HepG2 (cell line): ENCODE measurements around the gene CSTB. TPM values are rescaled to one million over a fixed set of nuclear protein-coding genes. Genes with fewer than 3 reads are reported as not detected.

Source experiments
- ARID2 ChIP-seq: sonication (generic); formaldehyde crosslinking; IDR thresholded peaks from 2 replicates; pipeline ENCODE4 v1.8.1; 2022; ENCODE audit warnings: mild to moderate bottlenecking, missing genetic modification reagents, borderline replicate concordance
- ATAD3A ChIP-seq: sonication (generic); formaldehyde crosslinking; IDR thresholded peaks from 2 replicates; pipeline ENCODE4 v1.4.0; 2020; ENCODE audit warnings: missing genetic modification reagents
- BRCA1 ChIP-seq: sonication (generic); formaldehyde crosslinking; IDR thresholded peaks from 2 replicates; pipeline ENCODE4 v1.4.0; 2020; ENCODE audit warnings: missing genetic modification reagents
- ELF3 ChIP-seq: IDR thresholded peaks from 2 replicates; pipeline ENCODE4 v1.6.1; 2016; ENCODE audit warnings: missing genetic modification reagents, missing compliant biosample characterization
- HDAC2 ChIP-seq: sonication (generic); formaldehyde crosslinking; IDR thresholded peaks from 2 replicates; pipeline ENCODE4 v1.4.0; 2020; ENCODE audit warnings: missing genetic modification reagents
- JUND ChIP-seq: sonication (generic); formaldehyde crosslinking; IDR thresholded peaks from 2 replicates; pipeline ENCODE4 v1.8.0; 2022; ENCODE audit warnings: mild to moderate bottlenecking, missing genetic modification reagents
- KAT7 ChIP-seq: IDR thresholded peaks from 2 replicates; pipeline ENCODE4 v1.6.1; 2018; ENCODE audit warnings: borderline replicate concordance, missing compliant biosample characterization
- KLF15 ChIP-seq: sonication (generic); formaldehyde crosslinking; IDR thresholded peaks from 2 replicates; pipeline ENCODE4 v1.8.1; 2023; ENCODE audit warnings: borderline replicate concordance, mild to moderate bottlenecking, inconsistent platforms, missing genetic modification reagents, mixed read lengths
- NCOA2 ChIP-seq: sonication (generic); formaldehyde crosslinking; IDR thresholded peaks from 2 replicates; pipeline ENCODE4 v1.8.0; 2022; ENCODE audit warnings: inconsistent platforms
- NRL ChIP-seq: sonication (generic); formaldehyde crosslinking; IDR thresholded peaks from 2 replicates; pipeline ENCODE4 v1.5.0; 2020; ENCODE audit warnings: missing genetic modification reagents, mild to moderate bottlenecking, moderate library complexity, borderline replicate concordance
- PAX8 ChIP-seq: sonication (generic); formaldehyde crosslinking; IDR thresholded peaks from 2 replicates; pipeline ENCODE4 v1.8.0; 2022; ENCODE audit warnings: mild to moderate bottlenecking, missing genetic modification reagents, borderline replicate concordance
- REL ChIP-seq: sonication (generic); formaldehyde crosslinking; conservative IDR thresholded peaks from 2 replicates; pipeline ENCODE4 v1.8.0; 2022; ENCODE audit warnings: mild to moderate bottlenecking, missing genetic modification reagents, moderate library complexity
- SIN3A ChIP-seq: IDR thresholded peaks from 2 replicates; pipeline ENCODE4 v1.6.1; 2011; ENCODE audit warnings: low read depth, mild to moderate bottlenecking, control low read depth, low read length, borderline replicate concordance
- TRIM24 ChIP-seq: sonication (generic); formaldehyde crosslinking; IDR thresholded peaks from 2 replicates; pipeline ENCODE4 v1.8.0; 2022; ENCODE audit warnings: mild to moderate bottlenecking, missing genetic modification reagents
- ZBTB1 ChIP-seq: sonication (generic); formaldehyde crosslinking; IDR thresholded peaks from 2 replicates; pipeline ENCODE4 v1.4.0; 2020; ENCODE audit warnings: missing genetic modification reagents, borderline replicate concordance
- ZBTB8A ChIP-seq: sonication (generic); formaldehyde crosslinking; IDR thresholded peaks from 2 replicates; pipeline ENCODE4 v1.4.0; 2020; ENCODE audit warnings: mild to moderate bottlenecking, low read depth, missing genetic modification reagents, borderline replicate concordance
- ZFP1 ChIP-seq: IDR thresholded peaks from 2 replicates; pipeline ENCODE4 v1.6.1; 2016
- ZFY ChIP-seq: sonication (generic); formaldehyde crosslinking; IDR thresholded peaks from 2 replicates; pipeline ENCODE4 v1.4.0; 2020; ENCODE audit warnings: missing genetic modification reagents
- ZNF20 ChIP-seq: sonication (generic); formaldehyde crosslinking; IDR thresholded peaks from 2 replicates; pipeline ENCODE4 v1.4.0; 2020; ENCODE audit warnings: mild to moderate bottlenecking, moderate library complexity, missing genetic modification reagents
- ZNF3 ChIP-seq: IDR thresholded peaks from 2 replicates; pipeline ENCODE4 v1.7.0; 2017; ENCODE audit warnings: inconsistent platforms
- ZNF547 ChIP-seq: sonication (generic); formaldehyde crosslinking; IDR thresholded peaks from 2 replicates; pipeline ENCODE4 v1.5.1; 2020; ENCODE audit warnings: mild to moderate bottlenecking, missing genetic modification reagents
- ZNF549 ChIP-seq: sonication (generic); formaldehyde crosslinking; IDR thresholded peaks from 2 replicates; pipeline ENCODE4 v1.5.0; 2020; ENCODE audit warnings: missing genetic modification reagents
- polyA plus RNA-seq, 8 experiments: library from polyadenylated mRNA; depleted of rRNA in 3 of 8; stranded (reverse) in 7 of 8; unstranded in 1 of 8; fragments of >200 nt; fragmentation: Illumina TruSeq in 4 of 8; extraction: Trizol in 4 of 8; gene quantifications; 2 replicates each; pipeline versions ENCODE4 v1.2.1 to v1.2.3, GENCODE V29; 2011 to 2016; ENCODE audit warnings: low read depth in 4 of 8, missing spikeins in 1 of 8, mixed read lengths in 1 of 8; ENCODE audit not compliant: insufficient read depth in 1 of 8
- total RNA-seq, 5 experiments: library from RNA; depleted of rRNA; stranded (reverse); fragments of >200 nt; fragmentation: Illumina TruSeq; extraction: Trizol; gene quantifications; 2 replicates each; pipeline ENCODE4 v1.2.3, GENCODE V29; 2016; ENCODE audit warnings: low read depth in 1 of 5
- TF ChIP-seq, protein P1 (sequence below): sonication (generic); formaldehyde crosslinking; IDR thresholded peaks from 2 replicates; pipeline ENCODE4 v1.4.0; 2020; ENCODE audit warnings: mild to moderate bottlenecking, missing genetic modification reagents
- TF ChIP-seq, protein P2 (sequence below): sonication (generic); formaldehyde crosslinking; IDR thresholded peaks from 2 replicates; pipeline ENCODE4 v1.4.0; 2020; ENCODE audit warnings: missing genetic modification reagents
- TF ChIP-seq, protein P3 (sequence below): sonication (generic); formaldehyde crosslinking; IDR thresholded peaks from 2 replicates; pipeline ENCODE4 v1.4.0; 2020; ENCODE audit warnings: missing genetic modification reagents
- TF ChIP-seq, protein P4 (sequence below): sonication (generic); formaldehyde crosslinking; IDR thresholded peaks from 2 replicates; pipeline ENCODE4 v1.5.0; 2020; ENCODE audit warnings: missing genetic modification reagents

Gene CSTB
- total and polyA plus RNA-seq, 2 of the 13 experiments (the other 11 are each of a cell fraction or from before 2014, with no cell fraction given) = 11.7 to 94.1 TPM

DNA sequence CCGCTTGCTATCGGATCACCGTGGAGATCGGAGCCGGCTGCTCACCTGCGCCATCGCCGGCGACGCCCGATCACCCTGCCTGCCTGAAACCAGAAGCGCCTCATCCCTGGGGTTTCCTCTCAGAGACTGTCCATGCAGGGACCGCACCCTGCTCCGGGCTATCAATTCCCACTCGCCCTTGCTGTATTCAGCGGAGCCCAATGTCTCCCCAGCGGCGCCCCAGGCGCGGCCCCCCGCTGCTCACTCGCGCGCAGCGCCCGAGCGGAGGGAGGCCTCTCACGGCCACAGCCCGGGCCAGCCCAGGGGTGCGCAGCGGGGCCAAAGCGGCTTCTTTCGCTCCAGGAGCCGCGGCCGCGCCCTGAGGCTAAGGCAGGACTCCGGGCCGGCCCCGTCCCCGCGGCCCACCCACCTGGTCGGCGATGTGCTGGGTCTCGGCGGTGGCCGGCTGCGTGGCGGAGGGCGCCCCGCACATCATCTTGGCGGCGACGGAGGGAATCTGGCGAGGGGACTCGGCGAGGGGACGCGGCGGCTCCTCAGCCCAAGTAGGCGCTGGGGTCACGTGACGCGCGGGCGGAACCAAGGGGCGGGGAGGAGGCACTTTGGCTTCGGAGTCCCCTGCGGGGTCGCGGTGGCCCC, at the start of gene CSTB (continued):
- TF ChIP-seq ZNF549 (CRISPR knock-in tag) = no peak
- TF ChIP-seq, protein P1, sequence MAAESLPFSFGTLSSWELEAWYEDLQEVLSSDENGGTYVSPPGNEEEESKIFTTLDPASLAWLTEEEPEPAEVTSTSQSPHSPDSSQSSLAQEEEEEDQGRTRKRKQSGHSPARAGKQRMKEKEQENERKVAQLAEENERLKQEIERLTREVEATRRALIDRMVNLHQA (CRISPR knock-in tag) = no peak
- 0 out of 2 replicates have a peak, but pooled peaks have one; percentile 64 for TF ChIP-seq KLF15 (CRISPR knock-in tag)
- TF ChIP-seq, protein P2, sequence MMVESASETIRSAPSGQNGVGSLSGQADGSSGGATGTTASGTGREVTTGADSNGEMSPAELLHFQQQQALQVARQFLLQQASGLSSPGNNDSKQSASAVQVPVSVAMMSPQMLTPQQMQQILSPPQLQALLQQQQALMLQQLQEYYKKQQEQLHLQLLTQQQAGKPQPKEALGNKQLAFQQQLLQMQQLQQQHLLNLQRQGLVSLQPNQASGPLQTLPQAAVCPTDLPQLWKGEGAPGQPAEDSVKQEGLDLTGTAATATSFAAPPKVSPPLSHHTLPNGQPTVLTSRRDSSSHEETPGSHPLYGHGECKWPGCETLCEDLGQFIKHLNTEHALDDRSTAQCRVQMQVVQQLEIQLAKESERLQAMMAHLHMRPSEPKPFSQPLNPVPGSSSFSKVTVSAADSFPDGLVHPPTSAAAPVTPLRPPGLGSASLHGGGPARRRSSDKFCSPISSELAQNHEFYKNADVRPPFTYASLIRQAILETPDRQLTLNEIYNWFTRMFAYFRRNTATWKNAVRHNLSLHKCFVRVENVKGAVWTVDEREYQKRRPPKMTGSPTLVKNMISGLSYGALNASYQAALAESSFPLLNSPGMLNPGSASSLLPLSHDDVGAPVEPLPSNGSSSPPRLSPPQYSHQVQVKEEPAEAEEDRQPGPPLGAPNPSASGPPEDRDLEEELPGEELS (CRISPR knock-in tag) = no peak
- peak; percentile 88 for TF ChIP-seq ZFY (CRISPR knock-in tag)
- TF ChIP-seq SIN3A = no peak
- TF ChIP-seq KAT7 = peak; percentile 90
- no peak for TF ChIP-seq TRIM24 (CRISPR knock-in tag)
- no peak for TF ChIP-seq ARID2 (CRISPR knock-in tag)
- no peak for TF ChIP-seq NCOA2 (CRISPR knock-in tag)
- no peak for TF ChIP-seq ZBTB1 (CRISPR knock-in tag)
- no peak for TF ChIP-seq ATAD3A (CRISPR knock-in tag)
- TF ChIP-seq, protein P3, sequence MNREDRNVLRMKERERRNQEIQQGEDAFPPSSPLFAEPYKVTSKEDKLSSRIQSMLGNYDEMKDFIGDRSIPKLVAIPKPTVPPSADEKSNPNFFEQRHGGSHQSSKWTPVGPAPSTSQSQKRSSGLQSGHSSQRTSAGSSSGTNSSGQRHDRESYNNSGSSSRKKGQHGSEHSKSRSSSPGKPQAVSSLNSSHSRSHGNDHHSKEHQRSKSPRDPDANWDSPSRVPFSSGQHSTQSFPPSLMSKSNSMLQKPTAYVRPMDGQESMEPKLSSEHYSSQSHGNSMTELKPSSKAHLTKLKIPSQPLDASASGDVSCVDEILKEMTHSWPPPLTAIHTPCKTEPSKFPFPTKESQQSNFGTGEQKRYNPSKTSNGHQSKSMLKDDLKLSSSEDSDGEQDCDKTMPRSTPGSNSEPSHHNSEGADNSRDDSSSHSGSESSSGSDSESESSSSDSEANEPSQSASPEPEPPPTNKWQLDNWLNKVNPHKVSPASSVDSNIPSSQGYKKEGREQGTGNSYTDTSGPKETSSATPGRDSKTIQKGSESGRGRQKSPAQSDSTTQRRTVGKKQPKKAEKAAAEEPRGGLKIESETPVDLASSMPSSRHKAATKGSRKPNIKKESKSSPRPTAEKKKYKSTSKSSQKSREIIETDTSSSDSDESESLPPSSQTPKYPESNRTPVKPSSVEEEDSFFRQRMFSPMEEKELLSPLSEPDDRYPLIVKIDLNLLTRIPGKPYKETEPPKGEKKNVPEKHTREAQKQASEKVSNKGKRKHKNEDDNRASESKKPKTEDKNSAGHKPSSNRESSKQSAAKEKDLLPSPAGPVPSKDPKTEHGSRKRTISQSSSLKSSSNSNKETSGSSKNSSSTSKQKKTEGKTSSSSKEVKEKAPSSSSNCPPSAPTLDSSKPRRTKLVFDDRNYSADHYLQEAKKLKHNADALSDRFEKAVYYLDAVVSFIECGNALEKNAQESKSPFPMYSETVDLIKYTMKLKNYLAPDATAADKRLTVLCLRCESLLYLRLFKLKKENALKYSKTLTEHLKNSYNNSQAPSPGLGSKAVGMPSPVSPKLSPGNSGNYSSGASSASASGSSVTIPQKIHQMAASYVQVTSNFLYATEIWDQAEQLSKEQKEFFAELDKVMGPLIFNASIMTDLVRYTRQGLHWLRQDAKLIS (CRISPR knock-in tag) = no peak
- peak; percentile 56; the same call in 1 of the 2 replicates for TF ChIP-seq ELF3 (CRISPR knock-in tag)
- TF ChIP-seq ZNF3 (CRISPR knock-in tag) = no peak
- TF ChIP-seq BRCA1 = no peak
- TF ChIP-seq JUND = no peak
- peak; percentile 34; the same call in 1 of the 2 replicates for TF ChIP-seq REL (CRISPR knock-in tag)
- peak; percentile 54; the same call in 1 of the 2 replicates for TF ChIP-seq ZNF547 (CRISPR knock-in tag)
- TF ChIP-seq NRL (CRISPR knock-in tag) = no peak
- no peak for TF ChIP-seq ZBTB8A
- peak; percentile 12; the same call in 1 of the 2 replicates for TF ChIP-seq HDAC2 (CRISPR knock-in tag)
- no peak for TF ChIP-seq PAX8
- no peak for TF ChIP-seq ZFP1 (CRISPR knock-in tag)
- TF ChIP-seq, protein P4, sequence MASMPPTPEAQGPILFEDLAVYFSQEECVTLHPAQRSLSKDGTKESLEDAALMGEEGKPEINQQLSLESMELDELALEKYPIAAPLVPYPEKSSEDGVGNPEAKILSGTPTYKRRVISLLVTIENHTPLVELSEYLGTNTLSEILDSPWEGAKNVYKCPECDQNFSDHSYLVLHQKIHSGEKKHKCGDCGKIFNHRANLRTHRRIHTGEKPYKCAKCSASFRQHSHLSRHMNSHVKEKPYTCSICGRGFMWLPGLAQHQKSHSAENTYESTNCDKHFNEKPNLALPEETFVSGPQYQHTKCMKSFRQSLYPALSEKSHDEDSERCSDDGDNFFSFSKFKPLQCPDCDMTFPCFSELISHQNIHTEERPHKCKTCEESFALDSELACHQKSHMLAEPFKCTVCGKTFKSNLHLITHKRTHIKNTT = no peak
- TF ChIP-seq ZNF20 (CRISPR knock-in tag) = no peak
